ENCODE data around the gene MMP19. TPM values are rescaled to one million over a fixed set of nuclear protein-coding genes. Genes with fewer than 3 reads are reported as not detected.

MMP19 gene
- total RNA-seq, 2 experiments from 2014 or later, result 0.89 to 1.7 TPM

DNA sequence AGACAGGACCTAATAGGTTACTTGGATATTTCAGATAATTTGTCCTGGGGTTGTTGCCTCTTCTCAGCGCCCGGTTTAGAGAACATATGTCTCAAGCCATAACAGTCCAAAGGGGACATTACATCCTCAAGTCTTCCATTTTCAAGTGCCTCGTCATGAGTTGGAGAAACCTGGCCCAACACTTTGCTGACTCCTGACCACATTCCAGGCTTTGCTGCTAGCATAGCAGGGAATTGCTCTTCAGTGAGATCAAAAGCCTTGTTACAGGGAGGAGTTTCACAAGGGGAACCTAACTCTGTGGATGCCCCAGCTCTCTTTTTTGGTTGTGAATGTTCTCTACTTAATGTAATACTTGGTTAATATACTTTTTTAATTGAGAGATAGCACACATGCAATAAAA, 8.2 kb upstream of the MMP19 start:
- POLR2A ChIA-PET, result no interaction called here
- H3K9me3 Mint-ChIP-seq, result no peaks in the 10 kb centered on the region
- no peak overlapping the region for H3K27ac Mint-ChIP-seq
- ATAC-seq (ENCODE audit: low read depth), result no peak
- peaks cover 19% of the 10 kb centered on the region for H3K27me3 Mint-ChIP-seq
- H3K36me3 Mint-ChIP-seq, result no peaks in the 10 kb centered on the region
- no peak overlapping the region for H3K4me3 Mint-ChIP-seq
- H3K4me1 Mint-ChIP-seq, result peaks cover 9% of the 10 kb centered on the region
- no peak for DNase-seq

DNA sequence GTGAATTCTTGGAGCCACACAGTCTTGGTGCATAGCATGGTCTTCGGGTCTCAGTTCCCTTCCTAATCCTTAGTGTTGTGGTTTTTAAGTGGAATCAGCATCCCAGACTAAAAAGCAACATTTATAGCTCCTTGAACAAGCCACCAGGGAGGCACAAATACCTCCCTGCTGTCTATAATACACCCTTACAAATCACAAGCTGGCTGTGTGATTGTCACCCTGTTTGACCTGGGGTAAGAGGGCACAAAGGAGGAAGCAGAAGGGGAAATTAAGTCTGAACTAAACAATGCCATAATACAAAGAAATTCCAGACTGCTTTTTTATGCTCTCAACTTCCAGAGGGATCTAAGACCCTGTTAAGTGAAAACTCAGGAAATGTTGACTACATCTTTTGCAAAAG, 7.7 kb upstream of the MMP19 start:
- H3K27me3 Mint-ChIP-seq, result peaks cover 19% of the 10 kb centered on the region
- H3K4me3 Mint-ChIP-seq, result no peak overlapping the region
- no peaks in the 10 kb centered on the region for H3K36me3 Mint-ChIP-seq
- no peak overlapping the region for H3K27ac Mint-ChIP-seq
- peaks cover 9% of the 10 kb centered on the region for H3K4me1 Mint-ChIP-seq
- no peaks in the 10 kb centered on the region for H3K9me3 Mint-ChIP-seq
- DNase-seq (no peak), ATAC-seq (ENCODE audit: low read depth) (no peak)
- POLR2A ChIA-PET, result no interaction called here

DNA sequence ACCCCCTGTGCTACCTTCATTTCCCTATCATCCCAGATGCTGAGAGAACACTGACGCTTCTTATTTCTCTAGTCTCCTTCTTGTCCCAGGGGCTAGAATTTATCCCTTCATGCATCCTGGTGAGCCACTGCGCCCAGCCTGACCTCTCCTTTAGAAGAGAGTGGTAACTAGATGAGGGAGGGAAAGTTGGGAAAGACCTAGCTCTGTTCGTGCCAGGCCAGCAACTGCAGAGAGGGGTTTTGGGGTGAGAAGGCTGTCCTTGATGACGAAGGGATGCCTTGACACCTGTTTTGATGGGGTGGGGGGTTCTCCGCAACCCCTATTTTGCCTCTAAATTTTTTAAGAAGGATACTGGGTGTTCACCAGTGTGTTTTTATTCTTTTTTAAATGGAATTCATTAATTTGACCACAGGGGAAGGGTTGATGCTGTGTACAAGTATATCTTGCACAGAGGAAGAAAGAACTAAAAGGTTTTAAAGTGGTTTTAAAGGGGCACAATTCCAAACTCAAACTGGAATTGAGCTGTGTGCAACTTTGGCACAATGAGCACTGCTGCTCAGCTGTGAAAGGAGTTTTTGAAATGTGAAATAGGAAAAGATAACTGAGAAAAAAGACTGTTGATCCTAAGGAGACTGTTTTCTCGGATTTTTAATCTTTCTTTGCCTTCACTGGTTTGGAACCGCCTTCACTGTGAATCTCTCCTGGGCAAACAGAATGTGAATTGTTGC, 7.0 kb upstream of the MMP19 start:
- Mint-ChIP-seq H3K4me1 (peaks cover 9% of the 10 kb centered on the region), H3K27me3 (peaks cover 19% of the 10 kb centered on the region), H3K36me3 (no peaks in the 10 kb centered on the region), H3K9me3 (no peaks in the 10 kb centered on the region), H3K27ac (no peak overlapping the region), H3K4me3 (no peak overlapping the region)
- ATAC-seq (ENCODE audit: low read depth) (no peak), DNase-seq (no peak)
- POLR2A ChIA-PET, result no interaction called here

DNA sequence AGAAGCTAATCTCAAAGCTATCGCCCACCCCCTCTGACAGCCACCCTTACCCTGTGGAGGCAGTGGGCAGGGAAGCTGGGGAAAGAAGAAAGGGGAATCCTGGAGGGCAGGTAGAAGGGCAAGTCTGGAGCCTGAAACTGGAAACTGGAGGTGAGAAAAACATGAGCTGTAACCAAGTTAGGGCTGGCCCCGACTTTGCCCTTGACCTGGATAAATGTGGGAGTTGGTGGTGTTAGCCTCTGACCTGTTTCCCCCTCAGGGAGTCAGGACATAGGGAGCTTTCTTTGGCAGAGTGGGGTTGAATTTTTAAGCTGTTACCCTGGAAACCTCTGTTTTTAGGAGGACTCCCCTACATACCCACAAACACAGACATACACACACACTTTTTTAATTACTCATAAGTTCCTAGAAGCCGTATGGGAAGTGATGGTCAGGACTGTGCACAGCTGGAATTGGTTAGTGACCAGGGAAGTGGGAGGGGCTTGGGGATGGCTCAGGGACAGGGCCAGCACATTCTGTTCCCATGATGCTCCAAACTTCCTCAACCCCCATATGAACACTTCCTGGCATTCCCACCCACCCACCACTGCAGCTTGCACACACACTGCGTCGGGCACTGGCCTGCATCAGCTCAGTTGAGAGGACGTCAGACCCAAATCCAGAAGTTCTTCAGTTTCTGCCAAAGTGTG, 5.0 kb upstream of the MMP19 start:
- DNase-seq (no peak), ATAC-seq (ENCODE audit: low read depth) (no peak)
- H3K4me3 Mint-ChIP-seq, result no peak overlapping the region
- H3K27me3 Mint-ChIP-seq, result peaks cover 23% of the 10 kb centered on the region
- H3K36me3 Mint-ChIP-seq, result no peaks in the 10 kb centered on the region
- no peak overlapping the region for H3K27ac Mint-ChIP-seq
- no peaks in the 10 kb centered on the region for H3K9me3 Mint-ChIP-seq
- peaks cover 9% of the 10 kb centered on the region for H3K4me1 Mint-ChIP-seq
- POLR2A ChIA-PET, result interaction anchor here (0.6 to 1.3 kb wide), 3 partner anchors 16 to 80 kb away, joined by 3 to 5 read pairs (median 5); partner anchors contain the start of gene PYM1

DNA sequence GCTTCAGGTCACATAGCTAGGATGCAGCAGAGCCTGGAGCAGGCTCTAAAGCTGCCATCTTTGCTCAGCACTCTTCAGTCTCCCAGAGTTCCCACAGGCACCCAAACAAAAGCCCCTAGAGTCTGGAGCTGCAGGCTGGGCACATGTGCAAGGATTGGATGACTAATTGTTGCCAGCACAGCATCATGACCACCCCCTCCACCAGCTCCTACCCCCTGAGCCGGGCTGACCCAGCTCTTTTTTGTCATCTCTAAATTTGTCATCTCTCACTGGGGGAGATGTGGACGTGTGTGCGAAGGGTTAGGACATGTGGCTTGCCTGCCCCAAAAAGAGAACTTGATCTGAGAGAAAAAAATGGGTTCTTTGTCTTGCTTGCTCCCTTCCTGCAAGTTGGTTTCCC, 4.3 kb upstream of the MMP19 start:
- no peak for DNase-seq
- POLR2A ChIA-PET, result interaction anchor here (1.3 kb wide), 1 partner anchor 80 kb away, joined by 3 read pairs; the partner anchor contains the start of gene PYM1
- no peaks in the 10 kb centered on the region for H3K36me3 Mint-ChIP-seq
- H3K4me1 Mint-ChIP-seq, result peaks cover 9% of the 10 kb centered on the region
- no peak for ATAC-seq (ENCODE audit: low read depth)
- H3K9me3 Mint-ChIP-seq, result no peaks in the 10 kb centered on the region
- no peak overlapping the region for H3K4me3 Mint-ChIP-seq
- H3K27ac Mint-ChIP-seq, result no peak overlapping the region
- peaks cover 20% of the 10 kb centered on the region for H3K27me3 Mint-ChIP-seq

DNA sequence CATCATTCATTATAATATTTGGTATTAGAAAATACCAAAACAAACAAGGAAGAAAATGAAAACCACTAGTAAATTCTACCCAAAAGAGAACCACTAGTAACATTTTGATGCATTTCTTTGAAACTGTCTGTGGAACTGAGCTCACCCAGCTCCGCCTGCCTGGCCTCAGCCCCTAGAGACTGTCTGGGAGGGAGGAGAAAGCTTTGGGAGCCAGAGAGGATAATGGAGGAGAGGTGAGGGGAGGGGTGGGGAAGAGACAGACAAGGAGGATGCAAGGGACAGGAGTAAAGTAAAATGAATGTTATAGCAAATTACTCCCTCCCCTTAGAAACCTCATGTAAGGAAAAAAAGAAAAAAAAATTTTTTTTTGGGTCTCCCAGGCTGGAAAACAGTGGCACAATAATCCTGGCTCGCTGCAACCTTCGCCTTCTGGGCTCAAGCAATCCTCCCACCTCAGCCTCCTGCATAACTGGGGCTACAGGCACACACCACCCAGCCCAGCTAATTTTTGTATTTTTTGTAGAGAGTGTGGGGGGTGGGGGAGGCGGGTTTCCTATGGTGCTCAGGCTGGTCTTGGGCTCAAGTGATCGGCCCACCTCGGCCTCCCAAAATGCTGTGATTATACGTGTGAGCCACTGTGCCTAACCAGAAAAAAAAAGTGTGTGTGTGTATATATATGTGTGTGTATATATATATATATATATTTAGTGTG, 3.2 kb upstream of the MMP19 start:
- ATAC-seq (ENCODE audit: low read depth) (no peak), DNase-seq (no peak)
- Mint-ChIP-seq H3K27me3 (peaks cover 17% of the 10 kb centered on the region), H3K4me1 (peaks cover 9% of the 10 kb centered on the region), H3K27ac (no peak overlapping the region), H3K4me3 (no peak overlapping the region), H3K36me3 (no peaks in the 10 kb centered on the region), H3K9me3 (no peaks in the 10 kb centered on the region)
- POLR2A ChIA-PET, result interaction anchor here (0.7 kb wide), 1 partner anchor 885 kb away, joined by 3 read pairs; no protein-coding TSS in a partner anchor

DNA sequence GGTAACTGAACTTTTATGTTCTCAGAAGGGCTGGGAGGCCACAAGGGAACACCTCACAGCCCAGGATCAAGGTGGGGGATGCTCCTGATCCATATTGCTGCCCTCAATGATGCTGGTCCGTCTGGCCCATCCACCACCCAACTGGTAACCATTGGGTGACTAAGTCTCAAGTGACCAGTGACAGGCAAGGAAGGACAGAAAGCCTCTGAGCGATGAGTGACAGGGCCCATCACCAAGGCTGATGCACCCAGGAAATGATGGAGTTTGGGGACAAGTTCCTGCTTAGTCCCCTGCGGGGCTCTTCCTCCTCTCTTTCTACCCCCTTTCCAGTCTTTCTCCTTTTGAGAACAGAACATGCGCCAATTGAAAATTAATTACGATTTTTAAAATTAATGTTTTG, 2.6 kb upstream of the MMP19 start:
- POLR2A ChIA-PET, result no interaction called here
- H3K36me3 Mint-ChIP-seq, result no peaks in the 10 kb centered on the region
- H3K4me3 Mint-ChIP-seq, result no peak overlapping the region

DNA sequence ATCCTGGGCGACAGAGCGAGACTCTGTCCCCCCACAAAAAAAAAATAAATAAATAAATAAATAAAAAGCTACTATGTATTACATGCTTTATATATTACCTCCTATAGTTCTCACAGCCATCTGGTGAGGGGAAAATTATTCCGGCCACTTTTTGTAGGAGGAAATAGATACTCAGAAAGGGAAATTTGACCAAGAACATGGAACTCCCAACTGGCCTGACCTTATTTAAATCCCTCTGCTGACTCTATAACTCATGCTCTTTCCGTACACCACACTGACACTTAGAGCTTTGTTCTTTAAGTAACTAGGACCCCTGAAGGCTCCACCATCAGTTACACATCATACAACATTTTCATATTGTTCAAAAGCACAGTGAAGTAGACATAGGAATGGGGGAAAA, 2.2 kb upstream of the MMP19 start:
- ATAC-seq (ENCODE audit: low read depth) (no peak), DNase-seq (no peak)
- POLR2A ChIA-PET, result no interaction called here
- Mint-ChIP-seq H3K27ac (no peak overlapping the region), H3K27me3 (peaks cover 11% of the 10 kb centered on the region), H3K9me3 (no peaks in the 10 kb centered on the region), H3K36me3 (no peaks in the 10 kb centered on the region), H3K4me3 (no peak overlapping the region), H3K4me1 (peaks cover 9% of the 10 kb centered on the region)

More for the DNA sequence above, 2.6 kb upstream of the MMP19 start:
- DNase-seq, result no peak
- Mint-ChIP-seq H3K27me3 (peaks cover 13% of the 10 kb centered on the region), H3K9me3 (no peaks in the 10 kb centered on the region), H3K4me1 (peaks cover 9% of the 10 kb centered on the region), H3K27ac (no peak overlapping the region)
- no peak for ATAC-seq (ENCODE audit: low read depth)

DNA sequence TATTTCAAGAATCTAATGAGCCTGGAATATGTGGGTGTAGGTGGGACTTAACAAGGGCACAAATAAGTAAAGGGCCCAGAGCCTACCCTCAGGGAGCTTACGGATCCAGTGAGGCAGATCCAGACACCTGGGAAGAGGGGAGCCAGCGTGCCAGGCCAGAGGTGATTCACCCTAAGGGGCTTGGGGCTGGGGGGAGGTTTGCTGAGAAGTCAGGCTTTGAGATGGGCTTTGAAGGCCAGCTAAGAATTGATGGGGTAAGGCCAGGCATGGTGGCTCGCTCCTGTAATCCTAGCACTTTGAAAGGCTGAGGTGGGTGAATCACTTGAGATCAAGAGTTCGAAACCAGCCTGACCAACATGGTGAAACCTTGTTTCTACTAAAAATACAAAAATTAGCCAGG, 695 bp upstream of the MMP19 start:
- POLR2A ChIA-PET, result interaction anchor here (0.6 to 0.8 kb wide), 2 partner anchors 14 to 21 kb away, joined by 3 to 8 read pairs; partner anchors contain the start of gene DNAJC14
- no peak overlapping the region for H3K4me3 Mint-ChIP-seq

DNA sequence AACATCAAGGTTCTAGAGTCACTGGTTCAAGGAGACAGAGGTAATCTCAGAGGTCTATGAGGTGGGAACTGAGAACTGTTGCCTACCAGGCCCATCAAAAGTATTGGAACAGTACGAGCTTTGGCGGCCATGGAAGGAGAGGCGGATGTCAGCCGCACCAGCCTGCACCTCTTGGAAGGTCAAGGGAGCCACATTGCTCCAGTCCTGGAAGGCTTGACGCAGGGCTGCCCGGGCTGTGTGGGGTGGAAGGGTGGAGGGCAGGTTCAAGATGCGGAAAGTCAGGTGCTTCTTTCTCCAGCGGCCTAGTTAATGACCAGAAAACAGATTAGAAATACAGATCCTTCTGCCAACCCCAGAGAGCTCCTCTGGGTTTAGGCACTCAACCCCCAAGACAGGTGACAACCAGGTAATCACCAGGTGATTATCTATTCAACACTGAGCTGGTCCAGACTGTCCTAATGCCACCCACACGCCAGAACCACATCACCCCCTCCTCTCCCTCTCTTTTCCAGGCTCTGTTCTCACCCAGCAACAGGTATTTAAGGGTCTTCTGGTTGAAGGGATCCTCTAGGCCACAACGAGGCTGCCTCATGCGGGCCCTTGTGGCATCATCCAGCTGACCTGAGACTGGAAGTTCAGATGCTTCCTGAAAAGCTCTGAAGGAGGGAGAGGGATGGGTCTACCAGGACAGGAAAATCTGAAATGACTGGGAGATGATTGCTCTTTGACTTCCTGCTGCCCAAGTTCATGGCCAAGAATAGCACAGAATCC, 2.0 kb downstream of the MMP19 start:
- ATAC-seq (ENCODE audit: low read depth), result no peak
- peaks cover 2% of the 10 kb centered on the region for H3K4me1 Mint-ChIP-seq
- no peak overlapping the region for H3K4me3 Mint-ChIP-seq
- no peaks in the 10 kb centered on the region for H3K9me3 Mint-ChIP-seq
- peaks cover 6% of the 10 kb centered on the region for H3K27me3 Mint-ChIP-seq
- no peaks in the 10 kb centered on the region for H3K36me3 Mint-ChIP-seq
- no peak overlapping the region for H3K27ac Mint-ChIP-seq
- POLR2A ChIA-PET, result no interaction called here
- DNase-seq, result no peak

More for the DNA sequence above, 695 bp upstream of the MMP19 start:
- no peaks in the 10 kb centered on the region for H3K36me3 Mint-ChIP-seq
- no peak for ATAC-seq (ENCODE audit: low read depth)
- H3K27ac Mint-ChIP-seq, result no peak overlapping the region
- no peaks in the 10 kb centered on the region for H3K9me3 Mint-ChIP-seq
- peaks cover 6% of the 10 kb centered on the region for H3K27me3 Mint-ChIP-seq
- H3K4me1 Mint-ChIP-seq, result peaks cover 5% of the 10 kb centered on the region
- DNase-seq, result no peak

DNA sequence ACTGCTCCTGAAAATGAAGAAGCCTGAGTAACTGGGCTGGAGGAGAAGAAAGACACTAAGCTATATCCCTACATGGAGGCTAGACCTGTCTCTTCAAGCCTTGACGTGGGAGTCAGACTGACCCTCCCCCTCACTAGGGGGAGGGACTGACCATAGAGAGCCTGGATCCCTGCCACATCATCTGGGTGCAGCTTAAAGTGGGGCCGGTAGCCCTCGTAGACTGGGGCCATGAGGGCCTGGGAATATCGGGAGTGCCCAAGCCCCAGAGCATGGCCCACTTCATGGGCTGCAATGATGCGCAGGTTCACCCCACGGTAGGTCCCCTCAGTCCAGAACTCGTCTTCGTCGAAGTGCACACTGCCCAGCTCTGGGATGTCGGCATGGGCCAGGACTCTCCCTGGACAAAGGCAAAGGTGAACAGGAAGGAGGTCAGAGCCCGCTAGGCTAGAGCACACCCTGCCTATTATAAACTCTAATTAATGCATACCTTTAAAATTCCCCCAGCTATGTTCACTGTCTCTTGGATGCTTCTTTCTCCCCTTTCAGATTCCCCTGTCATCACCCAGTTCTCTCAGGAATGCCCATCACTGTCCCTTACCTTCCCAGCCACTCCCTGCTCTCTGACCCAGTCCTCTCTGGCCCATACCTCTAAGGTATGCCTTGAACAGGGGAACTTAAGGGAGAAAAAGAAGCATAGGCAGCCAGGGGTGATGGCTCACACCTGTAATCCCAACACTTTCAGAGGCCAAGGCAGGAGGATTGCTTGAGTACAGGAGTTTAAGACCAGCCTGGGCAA, 3.2 kb downstream of the MMP19 start:
- DNase-seq (no peak), ATAC-seq (ENCODE audit: low read depth) (no peak)
- Mint-ChIP-seq H3K27ac (no peak overlapping the region), H3K27me3 (peaks cover 6% of the 10 kb centered on the region), H3K4me3 (no peak overlapping the region), H3K9me3 (no peaks in the 10 kb centered on the region), H3K4me1 (peaks cover 2% of the 10 kb centered on the region), H3K36me3 (no peaks in the 10 kb centered on the region)
- POLR2A ChIA-PET, result no interaction called here

DNA sequence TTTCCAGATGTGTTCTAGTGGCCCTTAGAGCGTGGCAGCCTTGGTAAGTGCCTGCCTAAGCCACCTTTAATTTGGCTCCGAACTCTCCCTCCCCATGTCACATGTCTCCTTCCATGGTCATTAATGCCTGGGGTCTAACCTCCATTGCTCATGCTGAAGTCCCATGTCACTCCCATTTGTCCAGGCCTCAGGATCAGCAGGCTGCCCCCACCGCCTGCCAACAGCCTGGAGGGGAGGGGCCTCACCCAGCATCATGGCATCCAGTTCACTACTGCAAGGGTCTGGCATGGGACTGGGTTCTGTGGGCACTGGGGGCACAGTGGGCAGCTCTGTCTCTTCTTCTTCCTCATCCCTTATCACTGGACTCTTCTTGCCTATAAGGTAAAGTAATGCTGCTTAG, 4.4 kb downstream of the MMP19 start:
- no peak for ATAC-seq (ENCODE audit: low read depth)
- Mint-ChIP-seq H3K27me3 (peaks cover 2% of the 10 kb centered on the region), H3K36me3 (no peaks in the 10 kb centered on the region), H3K4me3 (no peak overlapping the region), H3K9me3 (no peaks in the 10 kb centered on the region), H3K27ac (no peak overlapping the region), H3K4me1 (peaks cover 3% of the 10 kb centered on the region)
- POLR2A ChIA-PET, result interaction anchor here (0.7 kb wide), 1 partner anchor 90 kb away, joined by 3 read pairs; no protein-coding TSS in a partner anchor
- DNase-seq, result no peak

Measured in activated naive CD8-positive, alpha-beta T cell treated with anti-CD3 and anti-CD28 coated beads, Interleukin-2, amount 10 ng/mL, durations not matched to agents 7 days and 5 days (primary cell).